ENCODE data around the gene MAPK7.
"Not testable (repeated sequence)": the region's sequence is repeated elsewhere in the genome, so short reads cannot be mapped to it uniquely, and the experiment has no call there.

Gene MAPK7

DNA sequence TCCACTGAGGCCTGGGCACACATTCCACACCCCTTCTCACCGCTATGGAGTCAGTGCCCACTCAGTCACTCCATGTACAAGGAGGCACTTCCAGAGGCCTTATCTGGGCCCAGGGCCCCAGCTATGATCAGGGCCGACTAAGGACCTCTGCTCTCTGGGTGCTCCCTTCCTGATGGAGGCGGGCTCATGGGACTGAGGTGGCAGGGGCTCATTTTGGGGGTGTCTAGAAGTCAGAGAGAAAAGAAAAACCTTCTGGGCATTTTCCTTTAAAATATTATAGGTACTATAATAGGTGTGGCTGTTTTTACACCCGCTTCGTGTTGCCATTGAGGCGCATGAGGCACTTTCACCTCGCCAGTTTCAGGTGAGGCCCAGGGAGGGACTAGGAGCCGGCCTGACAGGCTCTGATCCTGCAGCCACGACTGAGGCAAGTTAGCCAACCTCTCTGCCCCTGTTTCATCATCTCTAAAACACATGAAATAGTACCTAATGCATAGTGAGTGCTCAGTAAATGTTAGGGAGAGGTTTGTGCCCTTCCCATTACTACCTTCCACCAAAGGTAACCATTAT, 30.1 kb upstream of the MAPK7 start:
- Mint-ChIP-seq H3K27ac (no peak overlapping the region), H3K4me1 (ENCODE audit: low read depth) (no peaks in the 10 kb centered on the region), H3K36me3 (ENCODE audit: low read depth) (no peaks in the 10 kb centered on the region), H3K9me3 (no peaks in the 10 kb centered on the region), H3K4me3 (no peak overlapping the region), H3K27me3 (peaks cover 4% of the 10 kb centered on the region)

- H3K27ac Mint-ChIP-seq: no peak overlapping the region
- H3K4me3 Mint-ChIP-seq: no peak overlapping the region
- peaks cover 5% of the 10 kb centered on the region for H3K27me3 Mint-ChIP-seq
- H3K9me3 Mint-ChIP-seq: no peaks in the 10 kb centered on the region
- no peaks in the 10 kb centered on the region for H3K36me3 Mint-ChIP-seq (ENCODE audit: low read depth)
- no peaks in the 10 kb centered on the region for H3K4me1 Mint-ChIP-seq (ENCODE audit: low read depth)
Measured at GRCh38 chr17:19348806-19349205, 29.5 kb upstream of the MAPK7 start.

DNA sequence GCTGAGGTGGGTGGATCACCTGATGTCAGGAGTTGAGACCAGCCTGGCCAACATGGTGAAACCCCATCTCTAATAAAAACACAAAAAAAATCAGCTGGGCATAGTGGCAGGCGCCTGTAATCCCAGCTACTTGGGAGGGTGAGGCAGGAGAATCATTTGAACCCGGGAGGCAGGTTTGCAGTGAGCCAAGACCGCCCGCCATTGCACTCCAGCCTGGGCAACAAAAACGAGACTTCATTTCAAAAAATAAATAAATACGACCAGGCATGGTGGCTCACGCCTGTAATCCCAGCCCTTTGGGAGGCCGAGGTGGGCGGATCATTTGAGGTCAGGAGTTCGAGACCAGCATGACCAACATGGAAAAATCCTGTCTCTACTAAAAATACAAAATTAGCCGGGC, 24.9 kb upstream of the MAPK7 start:
- not testable (repeated sequence) for H3K4me3 Mint-ChIP-seq; H3K36me3 Mint-ChIP-seq (ENCODE audit: low read depth); H3K4me1 Mint-ChIP-seq (ENCODE audit: low read depth); H3K27ac Mint-ChIP-seq; H3K9me3 Mint-ChIP-seq
- H3K27me3 Mint-ChIP-seq: peaks cover 17% of the 10 kb centered on the region

DNA sequence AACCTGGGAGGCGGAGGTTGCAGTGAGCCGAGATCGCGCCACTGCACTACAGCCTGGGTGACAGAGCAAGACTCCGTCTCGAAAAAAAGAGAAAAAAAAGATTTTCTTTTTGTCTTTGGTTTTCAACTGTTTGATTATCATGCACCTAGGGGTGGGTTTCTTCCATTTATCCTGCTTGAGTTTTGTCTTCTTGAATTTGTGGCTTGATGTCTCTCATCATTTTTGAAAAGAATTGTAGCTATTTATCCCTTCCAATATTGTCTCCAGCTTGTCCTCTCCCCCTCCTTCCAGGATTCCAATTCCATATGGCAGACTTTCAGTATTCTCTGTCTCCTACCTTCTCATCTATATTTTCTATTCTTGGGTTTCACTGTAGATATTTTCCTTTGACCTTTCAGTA, 23.6 kb upstream of the MAPK7 start:
- no peaks in the 10 kb centered on the region for H3K4me1 Mint-ChIP-seq (ENCODE audit: low read depth)
- H3K27ac Mint-ChIP-seq: no peak overlapping the region
- no peaks in the 10 kb centered on the region for H3K9me3 Mint-ChIP-seq
- no peak overlapping the region for H3K4me3 Mint-ChIP-seq
- no peaks in the 10 kb centered on the region for H3K36me3 Mint-ChIP-seq (ENCODE audit: low read depth)
- H3K27me3 Mint-ChIP-seq: peaks cover 17% of the 10 kb centered on the region

DNA sequence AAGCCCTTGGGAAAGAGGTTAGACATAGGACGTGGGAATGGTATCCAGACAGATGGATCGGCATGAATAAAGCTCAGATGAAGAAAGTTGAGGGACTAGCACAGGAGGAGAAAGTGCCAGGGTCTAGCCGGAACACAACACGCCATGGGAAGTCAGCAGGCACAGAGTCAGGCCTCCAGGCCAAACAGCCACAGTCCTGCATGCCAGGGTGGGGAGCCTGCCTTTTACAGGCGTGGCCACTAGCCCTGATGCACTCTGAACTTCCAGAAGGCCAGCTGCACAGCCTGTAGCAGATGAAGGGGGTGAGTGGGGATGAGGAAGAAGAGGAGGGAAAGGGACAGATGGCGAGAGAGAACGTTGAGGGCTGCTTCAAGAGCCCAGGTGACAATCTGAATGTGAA, 20.9 kb upstream of the MAPK7 start:
- Mint-ChIP-seq H3K4me3 (no peak overlapping the region), H3K9me3 (no peaks in the 10 kb centered on the region), H3K4me1 (ENCODE audit: low read depth) (no peaks in the 10 kb centered on the region), H3K36me3 (ENCODE audit: low read depth) (no peaks in the 10 kb centered on the region), H3K27me3 (peaks cover 20% of the 10 kb centered on the region), H3K27ac (no peak overlapping the region)

GRCh38 chr17:19357761-19358160, 20.5 kb upstream of the MAPK7 start:
- no peaks in the 10 kb centered on the region for H3K9me3 Mint-ChIP-seq
- H3K4me1 Mint-ChIP-seq (ENCODE audit: low read depth): peaks cover under 1% of the 10 kb centered on the region
- H3K27ac Mint-ChIP-seq: no peak overlapping the region
- no peak overlapping the region for H3K4me3 Mint-ChIP-seq
- peaks cover 20% of the 10 kb centered on the region for H3K27me3 Mint-ChIP-seq
- no peaks in the 10 kb centered on the region for H3K36me3 Mint-ChIP-seq (ENCODE audit: low read depth)

DNA sequence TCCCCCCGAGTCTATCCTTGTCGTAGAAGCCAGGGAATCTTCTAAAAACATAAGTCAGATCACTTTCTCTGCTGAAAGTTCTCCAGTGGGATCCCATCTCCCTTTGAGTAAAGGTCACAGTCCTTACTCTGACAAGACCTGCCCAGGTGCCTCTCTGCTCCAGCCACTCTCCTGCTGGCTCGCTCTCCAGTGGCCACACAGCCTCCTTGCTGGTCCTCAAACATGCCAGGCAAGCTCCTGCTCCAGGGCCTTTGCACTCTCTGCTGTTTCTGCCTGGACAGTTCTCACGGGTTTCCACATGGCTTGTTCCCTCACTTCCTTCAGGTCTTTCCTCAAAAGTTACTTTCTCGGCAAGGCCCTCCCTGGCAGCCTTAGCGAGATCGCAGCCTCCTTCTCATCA, 19.1 kb upstream of the MAPK7 start:
- Mint-ChIP-seq H3K4me3 (no peak overlapping the region), H3K27me3 (peaks cover 19% of the 10 kb centered on the region), H3K9me3 (no peaks in the 10 kb centered on the region), H3K4me1 (ENCODE audit: low read depth) (peaks cover 4% of the 10 kb centered on the region), H3K36me3 (ENCODE audit: low read depth) (no peaks in the 10 kb centered on the region), H3K27ac (no peak overlapping the region)

GRCh38 chr17:19359856-19360255, 18.4 kb upstream of the MAPK7 start:
- Mint-ChIP-seq H3K4me1 (ENCODE audit: low read depth) (peaks cover 4% of the 10 kb centered on the region), H3K27me3 (peaks cover 15% of the 10 kb centered on the region), H3K4me3 (no peak overlapping the region), H3K9me3 (no peaks in the 10 kb centered on the region), H3K27ac (no peak overlapping the region), H3K36me3 (ENCODE audit: low read depth) (no peaks in the 10 kb centered on the region)

- peaks cover 4% of the 10 kb centered on the region for H3K4me1 Mint-ChIP-seq (ENCODE audit: low read depth)
- H3K27ac Mint-ChIP-seq: no peak overlapping the region
- peaks cover 12% of the 10 kb centered on the region for H3K27me3 Mint-ChIP-seq
- no peaks in the 10 kb centered on the region for H3K36me3 Mint-ChIP-seq (ENCODE audit: low read depth)
- H3K9me3 Mint-ChIP-seq: no peaks in the 10 kb centered on the region
- no peak overlapping the region for H3K4me3 Mint-ChIP-seq
Measured at GRCh38 chr17:19360772-19361171, 17.5 kb upstream of the MAPK7 start.

- Mint-ChIP-seq H3K27me3 (peaks cover 10% of the 10 kb centered on the region), H3K4me1 (ENCODE audit: low read depth) (peaks cover 4% of the 10 kb centered on the region), H3K27ac (no peak overlapping the region), H3K9me3 (no peaks in the 10 kb centered on the region), H3K4me3 (peak overlapping the region; percentile 38), H3K36me3 (ENCODE audit: low read depth) (no peaks in the 10 kb centered on the region)
Measured at GRCh38 chr17:19361326-19361725, 17.0 kb upstream of the MAPK7 start.

- H3K4me3 Mint-ChIP-seq: peak overlapping the region; percentile 76
- peaks cover 4% of the 10 kb centered on the region for H3K4me1 Mint-ChIP-seq (ENCODE audit: low read depth)
- peak overlapping the region; percentile 66 for H3K27ac Mint-ChIP-seq
- H3K9me3 Mint-ChIP-seq: no peaks in the 10 kb centered on the region
- no peaks in the 10 kb centered on the region for H3K36me3 Mint-ChIP-seq (ENCODE audit: low read depth)
- peaks cover 10% of the 10 kb centered on the region for H3K27me3 Mint-ChIP-seq
Measured at GRCh38 chr17:19361944-19362276, 16.4 kb upstream of the MAPK7 start.

- Mint-ChIP-seq H3K4me3 (peak within 1 kb of the TSS; percentile 87), H3K36me3 (ENCODE audit: low read depth) (no peaks in the 10 kb centered on the region), H3K9me3 (no peaks in the 10 kb centered on the region), H3K27me3 (peaks cover 10% of the 10 kb centered on the region), H3K4me1 (ENCODE audit: low read depth) (peaks cover 4% of the 10 kb centered on the region), H3K27ac (peak within 1 kb of the TSS; percentile 69)
Measured at GRCh38 chr17:19362277-19363113, 15.8 kb upstream of the MAPK7 start, which contains the start of gene B9D1. Gene B9D1, minus strand, starts transcription at chr17:19362723. Its CDS starts 154 bp downstream, at chr17:19362569.

DNA sequence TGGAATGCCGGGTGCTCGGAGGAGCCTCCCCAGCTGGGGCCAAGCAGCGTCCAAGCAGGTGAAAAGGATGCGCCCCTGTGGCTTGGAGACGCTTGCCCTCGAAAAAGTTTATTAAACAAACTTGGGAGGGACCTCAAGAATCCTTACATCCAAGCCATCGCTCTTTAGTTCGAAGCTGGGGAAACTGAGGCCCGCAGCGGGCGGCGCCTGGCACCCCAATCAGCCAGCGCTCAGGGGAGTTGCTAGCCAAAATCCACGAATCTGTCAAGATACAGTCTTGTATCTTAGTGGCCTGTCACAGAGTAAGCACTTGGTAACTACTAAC, 15.2 kb upstream of the MAPK7 start:
- H3K4me1 Mint-ChIP-seq (ENCODE audit: low read depth): peaks cover 4% of the 10 kb centered on the region
- H3K36me3 Mint-ChIP-seq (ENCODE audit: low read depth): no peaks in the 10 kb centered on the region
- H3K27ac Mint-ChIP-seq: no peak overlapping the region
- no peaks in the 10 kb centered on the region for H3K9me3 Mint-ChIP-seq
- H3K4me3 Mint-ChIP-seq: peak overlapping the region; percentile 87
- peaks cover 10% of the 10 kb centered on the region for H3K27me3 Mint-ChIP-seq

- Mint-ChIP-seq H3K9me3 (no peaks in the 10 kb centered on the region), H3K4me1 (ENCODE audit: low read depth) (peaks cover 4% of the 10 kb centered on the region), H3K27me3 (peaks cover 10% of the 10 kb centered on the region), H3K4me3 (no peak overlapping the region), H3K36me3 (ENCODE audit: low read depth) (no peaks in the 10 kb centered on the region), H3K27ac (no peak overlapping the region)
Measured at GRCh38 chr17:19363460-19364035, 14.8 kb upstream of the MAPK7 start.

- Mint-ChIP-seq H3K4me3 (no peak overlapping the region), H3K27ac (no peak overlapping the region), H3K27me3 (peaks cover 10% of the 10 kb centered on the region), H3K4me1 (ENCODE audit: low read depth) (peaks cover 15% of the 10 kb centered on the region), H3K36me3 (ENCODE audit: low read depth) (no peaks in the 10 kb centered on the region), H3K9me3 (no peaks in the 10 kb centered on the region)
Measured at GRCh38 chr17:19364699-19365498, 13.4 kb upstream of the MAPK7 start.

Data from stimulated activated naive CD8-positive, alpha-beta T cell treated with anti-CD3 and anti-CD28 coated beads, Interleukin-15, Interleukin-2, amounts not matched to agents 100 ng/mL and 50 ng/mL, for 24 hours (primary cell).